HUDEP-2 (cell line): ENCODE measurements around the gene MFAP3.

Experiments used
- DNase-seq, 76 experiments: peaks; one replicate each; lab custom pipeline; 2025; ENCODE audit not compliant: unreplicated experiment in 76 of 76; lab: John Stamatoyannopoulos, UW

MFAP3 gene

DNA sequence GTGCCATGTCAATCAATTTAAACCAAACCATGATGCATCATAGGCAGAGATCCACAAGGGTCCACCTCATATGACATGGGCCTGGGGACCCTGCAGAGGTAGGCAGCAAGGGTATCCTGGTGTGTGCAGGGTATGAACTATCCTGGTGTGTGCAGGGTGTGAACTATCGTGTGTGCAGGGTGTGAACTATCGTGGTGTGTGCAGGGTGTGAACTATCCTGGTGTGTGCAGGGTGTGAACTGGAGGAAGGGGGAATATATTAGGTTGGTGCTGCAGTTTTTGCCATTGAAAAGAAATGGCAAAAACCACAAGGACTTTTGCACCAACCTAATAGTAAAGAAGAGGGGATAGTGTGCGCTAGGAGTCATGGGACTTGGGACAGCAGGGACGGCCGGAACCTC, 50.0 kb downstream of the MFAP3 start:
- DNase-seq, result no peak

DNA sequence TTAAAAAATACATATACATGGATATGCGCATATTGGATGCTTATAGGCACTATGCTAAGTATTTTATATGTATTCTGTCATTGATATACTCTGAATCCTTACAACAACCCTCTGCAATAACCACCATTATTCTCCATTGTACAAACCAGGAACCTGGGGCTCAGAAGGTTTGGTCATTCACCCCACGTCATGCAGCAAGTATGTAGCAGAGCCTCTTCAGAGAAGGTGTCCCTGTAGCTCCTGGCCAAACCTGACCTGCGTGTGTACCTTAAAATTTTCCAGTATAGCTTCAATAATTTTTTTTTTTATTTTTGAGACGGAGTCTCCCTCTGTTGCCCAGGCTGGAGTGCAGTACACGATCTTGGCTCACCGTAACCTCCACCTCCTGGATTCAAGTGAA, 51.9 kb downstream of the MFAP3 start:
- DNase-seq, result no peak

DNA sequence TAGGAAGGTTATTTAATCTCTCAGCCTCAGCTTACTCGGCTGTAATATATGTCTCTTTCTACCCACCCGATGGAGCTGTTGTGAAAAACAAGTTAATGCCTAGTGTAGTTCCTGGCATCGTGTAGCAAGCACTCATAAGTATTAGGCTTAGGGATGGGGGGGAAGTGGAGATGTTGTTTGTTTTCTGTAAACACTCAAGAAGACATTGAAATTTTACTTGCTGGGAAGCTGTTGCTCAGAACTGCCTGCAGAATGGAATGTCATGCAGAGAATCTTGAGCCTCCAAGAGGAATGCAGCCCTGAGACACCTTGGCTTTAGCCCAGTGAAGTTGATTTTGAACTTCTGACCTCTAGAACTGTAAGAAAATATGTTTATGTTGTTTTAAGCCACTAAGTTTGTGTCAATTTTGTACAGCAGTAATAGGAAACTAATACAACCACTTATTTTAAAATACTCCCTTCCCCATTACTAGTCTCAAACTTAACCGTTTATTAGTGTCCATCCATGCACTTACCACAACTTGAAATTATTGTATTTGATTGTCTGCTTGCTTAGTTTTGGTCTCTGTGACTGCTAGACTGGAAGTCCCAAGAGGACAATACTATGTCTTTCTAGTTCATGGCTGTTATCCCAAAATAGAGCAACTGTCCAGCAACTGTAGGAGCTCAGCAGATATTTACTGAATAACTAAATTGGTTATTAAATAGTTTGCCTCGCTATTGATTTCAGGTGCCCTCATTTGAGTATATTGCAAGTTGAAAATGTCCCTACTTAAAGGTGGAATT, 53.8 kb downstream of the MFAP3 start:
- no peak for DNase-seq

DNA sequence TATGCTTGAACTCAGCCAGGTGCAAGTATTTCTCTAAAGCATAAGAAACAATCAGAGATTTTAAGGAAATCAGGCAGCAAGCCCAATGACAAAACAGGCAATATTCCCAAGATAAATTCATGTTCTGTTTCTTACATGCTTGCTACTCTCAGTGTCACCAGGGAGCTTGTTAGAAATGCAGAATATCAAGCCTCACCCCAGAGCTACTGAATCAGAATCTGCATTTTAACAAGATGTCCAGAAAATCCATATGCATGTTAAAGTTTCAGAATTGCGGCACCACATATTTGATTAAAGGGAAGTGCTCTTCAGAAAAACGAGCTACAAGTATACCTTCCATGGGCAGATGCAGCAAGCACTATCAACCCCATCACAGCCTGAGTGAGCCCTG, 54.4 kb downstream of the MFAP3 start:
- DNase-seq, result no peak

DNA sequence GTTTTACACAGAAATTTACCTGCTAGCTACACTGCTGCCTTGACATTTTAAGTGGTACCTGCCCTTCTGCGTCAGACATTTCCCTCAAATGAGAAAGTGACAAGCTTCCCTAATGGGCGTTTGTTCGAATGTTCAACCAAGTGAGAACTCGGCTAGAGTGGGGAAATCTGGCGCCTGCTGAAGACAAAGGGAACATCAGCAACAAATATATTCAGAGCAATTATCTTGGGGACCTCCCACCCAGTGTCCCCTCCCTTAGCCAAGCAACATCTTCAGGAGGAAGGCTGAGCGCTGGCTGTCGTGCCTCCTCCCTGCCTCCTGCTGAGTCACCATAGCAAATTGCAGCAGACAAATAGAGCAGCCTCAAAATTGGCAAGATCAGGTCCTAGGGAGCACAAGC, 57.1 kb downstream of the MFAP3 start:
- no peak for DNase-seq

DNA sequence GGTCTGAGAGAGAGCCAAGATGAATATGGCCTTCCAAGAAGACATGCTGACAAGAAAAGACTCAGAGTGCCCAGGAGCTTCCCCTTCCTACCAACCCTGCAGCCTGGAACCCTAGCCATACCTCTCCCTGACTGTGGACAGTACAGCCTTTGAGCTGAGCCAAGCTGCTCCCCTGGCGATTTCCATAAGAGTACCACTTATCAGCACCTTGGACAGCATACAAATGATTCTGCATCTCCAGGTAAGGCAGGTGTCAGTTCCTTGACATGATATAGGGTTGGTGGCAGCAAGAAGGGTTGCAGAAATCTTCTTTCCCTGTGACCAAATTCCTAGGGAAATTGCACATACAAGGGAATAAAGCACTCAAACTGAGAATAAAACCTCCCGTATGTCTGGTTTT, 58.3 kb downstream of the MFAP3 start:
- DNase-seq, result no peak

DNA sequence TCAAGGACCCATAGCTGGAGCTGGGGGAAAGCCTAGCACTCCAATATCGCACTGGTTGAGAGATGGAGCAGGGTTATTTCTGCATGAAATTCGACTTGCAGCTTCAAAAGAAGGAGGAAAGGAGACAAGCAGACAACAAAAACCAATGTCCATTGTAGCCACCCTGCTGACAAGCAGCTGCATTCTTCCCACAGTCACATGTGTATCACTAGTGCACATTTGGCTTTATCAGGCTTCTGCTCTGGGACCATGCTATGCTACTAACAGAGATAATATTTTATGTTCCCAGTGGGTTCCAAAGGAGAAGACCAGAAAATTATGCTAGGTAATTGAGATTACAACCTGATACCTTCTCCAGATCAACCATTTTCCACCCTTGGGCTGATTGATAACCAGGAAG, 59.7 kb downstream of the MFAP3 start:
- no peak for DNase-seq

DNA sequence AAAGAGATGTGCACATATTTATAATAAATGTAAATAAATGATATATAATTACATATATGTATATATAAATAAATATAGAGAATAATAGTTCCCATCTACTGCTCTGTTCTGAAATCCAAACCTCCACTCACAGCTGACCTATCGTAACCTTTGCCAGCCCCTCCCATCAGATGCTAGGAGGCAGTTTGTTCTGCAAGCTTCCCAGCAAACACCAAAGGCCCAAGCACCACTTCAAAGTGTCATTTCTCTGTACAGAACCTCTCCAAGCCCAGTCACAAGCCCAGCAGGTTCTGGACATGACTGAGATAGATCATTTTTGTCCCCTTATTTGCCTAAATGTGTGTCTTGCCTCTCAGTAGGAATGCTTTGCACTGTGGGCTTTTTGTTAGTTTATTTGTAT, 62.4 kb downstream of the MFAP3 start:
- DNase-seq, result no peak

DNA sequence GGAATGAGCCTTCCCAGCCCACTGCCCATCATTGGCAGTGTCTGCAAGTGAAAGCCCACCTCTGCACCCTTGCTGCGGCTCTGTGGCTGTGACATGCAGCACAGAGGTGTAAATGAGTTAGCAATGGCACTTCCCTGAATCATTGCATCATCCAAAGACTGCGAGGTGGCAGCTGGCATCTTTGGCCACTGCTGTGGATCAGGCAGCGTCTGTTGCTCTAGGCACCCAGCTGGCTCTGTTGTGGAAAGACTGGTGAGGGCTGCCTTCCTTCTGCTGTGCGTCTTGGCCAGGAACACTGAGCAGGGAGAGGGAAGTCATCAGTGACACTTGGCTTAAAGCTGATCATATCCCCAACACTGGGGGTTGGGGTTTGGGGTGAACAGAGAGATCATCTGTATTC, 64.5 kb downstream of the MFAP3 start:
- DNase-seq, result no peak
